ENCODE results near the gene GPR18.

The GPR18 gene, protein sequence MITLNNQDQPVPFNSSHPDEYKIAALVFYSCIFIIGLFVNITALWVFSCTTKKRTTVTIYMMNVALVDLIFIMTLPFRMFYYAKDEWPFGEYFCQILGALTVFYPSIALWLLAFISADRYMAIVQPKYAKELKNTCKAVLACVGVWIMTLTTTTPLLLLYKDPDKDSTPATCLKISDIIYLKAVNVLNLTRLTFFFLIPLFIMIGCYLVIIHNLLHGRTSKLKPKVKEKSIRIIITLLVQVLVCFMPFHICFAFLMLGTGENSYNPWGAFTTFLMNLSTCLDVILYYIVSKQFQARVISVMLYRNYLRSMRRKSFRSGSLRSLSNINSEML

GRCh38 chr13:99258210-99258860 is at the start of gene GPR18:
Gene GPR18, minus strand, starts transcription at chr13:99258379. Its CDS starts 2,507 bp downstream, at chr13:99255872.
- H3K9me3 Mint-ChIP-seq (ENCODE audit: low read depth), result no peaks in the 10 kb centered on the region
- peaks cover 82% of the 10 kb centered on the region for H3K4me1 Mint-ChIP-seq (ENCODE audit: low read depth)
- H3K4me3 Mint-ChIP-seq, result peak within 1 kb of the TSS; percentile 92
- H3K27me3 Mint-ChIP-seq, result no peaks in the 10 kb centered on the region
- H3K36me3 Mint-ChIP-seq, result peaks cover 14% of the 10 kb centered on the region
- H3K27ac Mint-ChIP-seq, result peak within 1 kb of the TSS; percentile 94

- no peaks in the 10 kb centered on the region for H3K27me3 Mint-ChIP-seq
- H3K4me1 Mint-ChIP-seq (ENCODE audit: low read depth), result peaks cover 93% of the 10 kb centered on the region
- H3K9me3 Mint-ChIP-seq (ENCODE audit: low read depth), result no peaks in the 10 kb centered on the region
- H3K36me3 Mint-ChIP-seq, result peaks cover 26% of the 10 kb centered on the region
- peak overlapping the region; percentile 85 for H3K4me3 Mint-ChIP-seq
- H3K27ac Mint-ChIP-seq, result peak overlapping the region; percentile 95
These were observed 49.6 kb upstream of the GPR18 start for GRCh38 chr13:99307648-99308339.

GRCh38 chr13:99307247-99307646 is 49.1 kb upstream of the GPR18 start, which contains the start of gene GPR183:
Gene GPR183, minus strand, starts transcription at chr13:99307399. Its CDS starts 11,254 bp downstream, at chr13:99296145.
- Mint-ChIP-seq H3K9me3 (ENCODE audit: low read depth) (no peaks in the 10 kb centered on the region), H3K36me3 (peaks cover 22% of the 10 kb centered on the region), H3K4me1 (ENCODE audit: low read depth) (peaks cover 93% of the 10 kb centered on the region), H3K4me3 (peak within 1 kb of the TSS; percentile 85), H3K27me3 (no peaks in the 10 kb centered on the region), H3K27ac (peak within 1 kb of the TSS; percentile 95)

DNA sequence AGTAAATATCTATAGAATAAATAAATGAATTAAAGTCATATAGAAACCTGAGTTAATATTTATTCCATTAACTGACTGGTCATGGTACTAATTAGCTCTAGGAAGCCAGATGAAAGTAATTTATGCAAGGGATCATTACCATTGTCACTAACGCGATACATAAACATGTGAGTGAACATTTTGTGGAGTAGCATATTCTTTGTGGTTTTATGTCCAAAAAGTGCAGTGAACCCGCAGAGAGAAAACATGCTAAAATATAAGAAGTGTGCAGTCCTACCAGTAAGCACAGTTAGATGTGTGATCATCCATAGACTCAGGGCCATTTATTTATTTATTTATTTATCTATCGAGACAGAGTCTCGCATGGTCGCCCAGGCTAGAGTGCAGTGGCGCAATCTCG is 47.4 kb upstream of the GPR18 start:
- H3K9me3 Mint-ChIP-seq (ENCODE audit: low read depth), result no peaks in the 10 kb centered on the region
- H3K27ac Mint-ChIP-seq, result peak overlapping the region; percentile 95
- peaks cover 86% of the 10 kb centered on the region for H3K4me1 Mint-ChIP-seq (ENCODE audit: low read depth)
- peaks cover 19% of the 10 kb centered on the region for H3K36me3 Mint-ChIP-seq
- H3K27me3 Mint-ChIP-seq, result no peaks in the 10 kb centered on the region
- H3K4me3 Mint-ChIP-seq, result peak overlapping the region; percentile 85

DNA sequence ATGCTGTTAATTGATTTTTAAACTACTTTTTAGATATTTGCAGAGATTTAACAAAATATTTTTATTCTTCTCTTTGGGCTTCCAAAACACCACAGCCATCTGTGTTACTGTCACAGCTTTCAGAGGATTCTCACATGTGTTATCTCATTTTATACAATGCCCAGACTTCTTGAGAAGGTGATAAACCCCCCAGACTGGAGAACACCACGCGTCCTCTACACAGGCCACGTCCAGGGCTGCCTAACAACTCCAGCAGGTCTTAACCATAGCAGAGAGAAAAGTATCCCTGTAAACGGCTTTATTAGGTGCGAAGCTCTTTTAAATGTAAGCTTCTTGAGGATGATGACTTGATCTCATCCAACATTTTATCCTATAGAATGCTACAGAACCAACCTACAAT is 47.0 kb upstream of the GPR18 start:
- no peaks in the 10 kb centered on the region for H3K27me3 Mint-ChIP-seq
- peak overlapping the region; percentile 75 for H3K27ac Mint-ChIP-seq
- H3K36me3 Mint-ChIP-seq, result peaks cover 19% of the 10 kb centered on the region
- peaks cover 86% of the 10 kb centered on the region for H3K4me1 Mint-ChIP-seq (ENCODE audit: low read depth)
- no peaks in the 10 kb centered on the region for H3K9me3 Mint-ChIP-seq (ENCODE audit: low read depth)
- peak overlapping the region; percentile 85 for H3K4me3 Mint-ChIP-seq

- peak overlapping the region; percentile 85 for H3K4me3 Mint-ChIP-seq
- peaks cover 86% of the 10 kb centered on the region for H3K4me1 Mint-ChIP-seq (ENCODE audit: low read depth)
- H3K9me3 Mint-ChIP-seq (ENCODE audit: low read depth), result no peaks in the 10 kb centered on the region
- H3K36me3 Mint-ChIP-seq, result peaks cover 19% of the 10 kb centered on the region
- no peaks in the 10 kb centered on the region for H3K27me3 Mint-ChIP-seq
- H3K27ac Mint-ChIP-seq, result peak overlapping the region; percentile 89
These were observed 46.4 kb upstream of the GPR18 start for GRCh38 chr13:99304541-99304940.

DNA sequence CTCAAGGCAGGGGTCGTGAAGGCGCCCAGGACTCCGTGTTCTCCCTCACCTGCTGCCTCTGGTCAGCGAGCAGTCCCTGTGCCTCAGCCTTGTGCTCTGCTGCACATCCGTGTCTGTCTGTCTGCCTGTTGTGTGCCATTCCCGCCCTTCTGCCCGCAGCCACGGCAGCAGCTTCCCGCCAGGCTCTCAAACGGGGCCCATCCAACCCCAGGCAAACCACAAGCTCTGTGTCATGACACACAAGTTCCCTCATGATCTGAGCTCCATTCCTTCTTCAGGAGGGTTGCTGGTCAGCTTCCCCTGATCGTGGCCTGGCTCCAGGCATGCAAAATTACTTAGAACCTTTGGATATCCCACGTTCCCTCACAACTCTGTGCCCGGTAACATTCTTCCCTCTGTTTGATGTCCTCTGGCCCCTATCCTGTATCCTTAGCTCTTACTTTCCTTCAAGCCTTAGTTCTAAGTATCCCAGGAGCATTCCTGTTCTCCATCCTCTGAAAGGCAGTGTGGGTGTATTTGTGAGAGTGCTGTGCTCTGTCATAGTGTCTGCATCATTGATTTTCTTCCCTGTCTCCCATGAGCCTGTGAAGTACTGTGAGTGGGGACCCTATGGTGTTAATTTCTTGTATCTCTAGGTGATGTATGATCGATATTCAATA is 45.8 kb upstream of the GPR18 start:
- Mint-ChIP-seq H3K9me3 (ENCODE audit: low read depth) (no peaks in the 10 kb centered on the region), H3K27ac (peak overlapping the region; percentile 89), H3K4me3 (peak overlapping the region; percentile 85), H3K4me1 (ENCODE audit: low read depth) (peaks cover 86% of the 10 kb centered on the region), H3K36me3 (peaks cover 22% of the 10 kb centered on the region), H3K27me3 (no peaks in the 10 kb centered on the region)

DNA sequence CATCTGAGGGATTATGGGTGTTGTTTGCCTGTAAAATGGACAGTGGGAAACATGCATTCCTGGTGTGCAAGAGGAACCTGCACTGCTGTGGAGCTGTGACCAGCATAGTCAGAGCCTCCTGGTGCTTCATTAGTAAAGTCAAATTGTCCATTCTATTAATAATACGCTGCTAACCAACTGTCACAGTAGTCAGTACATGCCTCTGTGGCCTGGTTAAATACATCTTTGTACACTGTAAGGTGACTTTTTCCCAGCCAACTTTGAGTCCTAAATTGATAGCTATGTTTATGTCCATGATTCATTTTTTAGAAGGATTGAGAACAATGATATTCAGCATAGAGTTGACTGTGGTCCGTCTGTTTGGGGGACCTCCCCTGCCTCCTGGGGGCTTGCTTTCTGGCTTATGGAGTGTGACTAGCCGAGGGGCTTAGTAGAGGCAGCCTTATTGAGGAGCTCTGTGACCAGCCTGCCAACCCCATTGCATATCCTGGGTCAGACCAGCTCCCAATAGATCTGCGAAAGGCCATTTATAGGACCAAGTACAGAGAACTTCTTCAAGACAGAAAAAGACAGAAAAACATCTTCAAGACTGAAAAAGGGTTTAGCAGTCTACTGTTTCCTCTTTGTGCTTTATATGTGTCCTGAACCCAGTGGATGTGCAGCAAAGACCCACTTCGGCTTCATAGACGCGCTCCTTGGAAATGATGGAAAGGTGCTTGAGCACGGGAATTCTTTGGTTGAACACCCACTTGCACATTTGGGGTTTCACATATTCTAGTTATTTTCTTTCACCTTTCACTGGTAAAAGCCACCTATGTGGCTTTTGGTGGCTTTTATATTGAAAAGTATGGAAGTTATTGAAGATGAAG is 44.7 kb upstream of the GPR18 start:
- Mint-ChIP-seq H3K27ac (peak overlapping the region; percentile 89), H3K4me3 (peak overlapping the region; percentile 85), H3K9me3 (ENCODE audit: low read depth) (no peaks in the 10 kb centered on the region), H3K27me3 (no peaks in the 10 kb centered on the region), H3K4me1 (ENCODE audit: low read depth) (peaks cover 86% of the 10 kb centered on the region), H3K36me3 (peaks cover 15% of the 10 kb centered on the region)

GRCh38 chr13:99301913-99302636 is 43.9 kb upstream of the GPR18 start:
- Mint-ChIP-seq H3K36me3 (peaks cover 15% of the 10 kb centered on the region), H3K9me3 (ENCODE audit: low read depth) (no peaks in the 10 kb centered on the region), H3K27me3 (no peaks in the 10 kb centered on the region), H3K27ac (peak overlapping the region; percentile 89), H3K4me3 (peak overlapping the region; percentile 85), H3K4me1 (ENCODE audit: low read depth) (peaks cover 86% of the 10 kb centered on the region)

- no peaks in the 10 kb centered on the region for H3K9me3 Mint-ChIP-seq (ENCODE audit: low read depth)
- H3K4me3 Mint-ChIP-seq, result peak overlapping the region; percentile 68
- H3K27me3 Mint-ChIP-seq, result no peaks in the 10 kb centered on the region
- peaks cover 14% of the 10 kb centered on the region for H3K36me3 Mint-ChIP-seq
- H3K4me1 Mint-ChIP-seq (ENCODE audit: low read depth), result peaks cover 86% of the 10 kb centered on the region
- peak overlapping the region; percentile 64 for H3K27ac Mint-ChIP-seq
These were observed 43.1 kb upstream of the GPR18 start for GRCh38 chr13:99301056-99301838.

DNA sequence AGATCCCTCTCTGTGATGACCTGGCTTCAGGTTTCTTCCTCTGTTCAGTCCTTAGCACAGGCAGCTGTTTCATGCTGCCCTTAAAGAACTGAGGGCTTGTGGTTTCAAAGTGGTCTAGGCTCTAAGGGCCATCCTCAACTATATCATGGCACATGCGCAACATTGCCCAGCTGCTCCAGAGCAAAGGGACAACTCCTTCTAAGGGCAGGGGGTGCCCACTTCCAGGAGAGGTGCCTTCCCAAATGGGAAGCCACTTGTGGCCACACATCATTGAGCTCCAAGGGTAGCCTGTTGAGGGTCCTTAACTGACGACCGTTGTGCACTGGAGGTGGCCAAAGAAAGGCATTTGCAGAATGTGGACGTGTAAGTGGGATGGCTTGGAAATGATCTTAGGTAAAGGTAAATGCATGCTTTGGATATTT is 41.8 kb upstream of the GPR18 start:
- H3K27ac Mint-ChIP-seq, result peak overlapping the region; percentile 59
- peak overlapping the region; percentile 60 for H3K4me3 Mint-ChIP-seq

DNA sequence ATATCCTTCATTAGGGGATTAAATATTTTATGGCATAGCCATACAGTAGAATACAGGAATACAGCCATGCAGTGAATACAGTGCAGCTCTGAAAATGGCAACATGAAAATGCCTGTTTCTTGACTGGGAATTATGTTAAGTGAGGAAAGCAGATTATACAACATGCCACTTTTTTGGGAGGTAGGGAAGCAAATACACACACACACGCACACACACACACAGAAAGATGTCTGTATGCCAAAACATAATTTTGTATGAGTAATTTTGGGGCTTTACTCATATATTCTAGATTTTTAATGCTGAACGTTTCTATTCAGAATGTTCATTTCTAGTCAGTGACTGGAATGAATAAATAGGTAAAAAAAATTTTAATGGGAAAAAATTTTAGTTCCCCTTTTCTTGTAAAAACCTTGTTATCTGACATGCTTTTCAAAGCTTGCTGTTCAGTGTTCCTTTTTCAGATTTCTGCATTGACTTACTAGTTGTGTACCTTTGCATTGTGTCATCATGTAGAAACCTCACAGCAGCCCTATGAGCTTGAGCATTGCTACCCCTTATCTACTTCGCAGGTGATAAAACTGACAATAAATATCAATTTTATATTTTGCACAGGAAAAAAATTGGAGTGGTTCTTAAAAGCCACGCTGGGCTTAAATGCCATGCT is 41.2 kb upstream of the GPR18 start:
- H3K27ac Mint-ChIP-seq, result peak overlapping the region; percentile 75
- no peaks in the 10 kb centered on the region for H3K27me3 Mint-ChIP-seq
- H3K4me3 Mint-ChIP-seq, result peak overlapping the region; percentile 60
- H3K4me1 Mint-ChIP-seq (ENCODE audit: low read depth), result peaks cover 85% of the 10 kb centered on the region
- H3K9me3 Mint-ChIP-seq (ENCODE audit: low read depth), result no peaks in the 10 kb centered on the region
- H3K36me3 Mint-ChIP-seq, result peaks cover 20% of the 10 kb centered on the region

More for the DNA sequence above, 41.8 kb upstream of the GPR18 start:
- no peaks in the 10 kb centered on the region for H3K9me3 Mint-ChIP-seq (ENCODE audit: low read depth)
- H3K4me1 Mint-ChIP-seq (ENCODE audit: low read depth), result peaks cover 87% of the 10 kb centered on the region
- H3K27me3 Mint-ChIP-seq, result no peaks in the 10 kb centered on the region
- H3K36me3 Mint-ChIP-seq, result peaks cover 19% of the 10 kb centered on the region
